Nucleus accumbens (tissue), 56 donors: ENCODE data around the gene RCC1.
A peak's percentile ranks its signal among the peaks of the same experiment; 100 is the strongest.
"Not testable (repeated sequence)": the region's sequence is repeated elsewhere in the genome, so short reads cannot be mapped to it uniquely, and the experiment has no call there.

Source experiments
- DNase-seq, 56 donors: peaks; one replicate each; lab custom pipeline; 2025; lab: John Stamatoyannopoulos, UW

Gene RCC1

GRCh38 chr1:28538286-28538685 is 32.4 kb downstream of the RCC1 start:
- no peak for DNase-seq

DNA sequence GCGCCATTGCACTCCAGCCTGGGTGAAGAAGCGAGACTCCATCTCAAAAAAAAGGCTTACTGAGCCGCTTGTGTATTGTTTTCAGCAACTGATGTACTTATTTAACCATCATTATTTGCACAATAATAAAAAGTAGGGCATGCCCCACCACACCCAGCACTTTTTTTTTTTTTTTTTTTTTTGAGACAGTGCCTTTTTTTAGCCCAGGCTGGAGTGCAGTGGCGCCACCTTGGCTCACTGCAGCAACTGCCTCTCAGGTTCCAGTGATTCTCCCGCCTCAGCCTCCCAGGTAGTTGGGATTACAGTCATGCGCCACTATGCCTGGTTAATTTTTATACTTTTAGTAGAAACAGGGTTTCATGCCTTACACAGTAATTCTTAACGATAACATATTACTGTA is 34.8 kb downstream of the RCC1 start:
- no peak for DNase-seq

- not testable (repeated sequence) for DNase-seq
Observed at GRCh38 chr1:28541414-28542015, 35.7 kb downstream of the RCC1 start.

GRCh38 chr1:28545246-28545628 is 39.4 kb downstream of the RCC1 start:
- no peak for DNase-seq

- no peak for DNase-seq
Observed at GRCh38 chr1:28548318-28548717, 42.5 kb downstream of the RCC1 start.

DNA sequence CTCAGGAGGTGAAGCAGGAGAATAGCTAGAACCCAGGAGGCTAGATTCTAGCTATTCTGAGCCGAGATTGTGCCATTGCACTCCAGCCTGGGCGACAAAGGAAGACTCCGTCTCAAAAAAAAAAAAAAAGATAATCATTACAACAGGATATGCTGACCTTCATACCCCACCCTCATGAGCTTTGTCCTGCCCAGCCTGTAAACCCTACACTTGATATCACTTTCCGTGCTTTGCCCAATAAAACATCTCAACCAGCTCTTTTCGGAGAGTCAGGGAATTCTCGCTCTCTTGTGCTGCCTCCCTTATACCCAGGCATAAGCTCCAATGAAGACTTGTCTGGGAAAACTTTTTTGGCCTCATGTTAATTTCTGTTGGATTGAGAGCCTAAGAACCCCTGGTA is 45.5 kb downstream of the RCC1 start:
- no peak for DNase-seq

GRCh38 chr1:28552758-28553663 is 47.2 kb downstream of the RCC1 start, which contains the start of gene TRNAU1AP:
TSS of gene TRNAU1AP (plus strand) at chr1:28553085. CDS start at chr1:28553111, 26 bp downstream.
- DNase-seq, result peak; percentile 21 to 97 (median 92)

GRCh38 chr1:28560886-28561285 is 55.0 kb downstream of the RCC1 start:
- DNase-seq, result no peak

- DNase-seq, result no peak
Observed at GRCh38 chr1:28564310-28564709, 58.5 kb downstream of the RCC1 start.

- DNase-seq, result no peak
Observed at GRCh38 chr1:28565040-28565439, 59.2 kb downstream of the RCC1 start.

DNA sequence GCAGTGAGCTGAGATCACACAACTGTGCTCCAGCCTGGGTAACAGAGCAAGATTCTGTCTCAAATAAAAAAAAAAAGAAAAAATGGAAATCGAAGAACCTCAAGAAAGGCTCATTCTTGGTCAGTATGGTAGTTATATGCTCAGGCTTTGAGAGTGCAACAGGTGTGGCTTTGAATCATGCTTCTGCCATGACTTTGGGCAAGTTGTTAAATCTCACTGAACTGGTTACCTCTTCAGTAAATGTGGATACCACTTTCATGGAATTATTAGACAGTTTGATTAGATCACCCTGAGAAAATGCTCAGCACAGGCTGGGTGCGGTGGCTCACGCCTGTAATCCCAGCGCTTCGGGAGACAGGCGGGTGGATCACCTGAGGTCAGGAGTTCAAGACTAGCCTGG is 59.9 kb downstream of the RCC1 start:
- DNase-seq, result no peak

DNA sequence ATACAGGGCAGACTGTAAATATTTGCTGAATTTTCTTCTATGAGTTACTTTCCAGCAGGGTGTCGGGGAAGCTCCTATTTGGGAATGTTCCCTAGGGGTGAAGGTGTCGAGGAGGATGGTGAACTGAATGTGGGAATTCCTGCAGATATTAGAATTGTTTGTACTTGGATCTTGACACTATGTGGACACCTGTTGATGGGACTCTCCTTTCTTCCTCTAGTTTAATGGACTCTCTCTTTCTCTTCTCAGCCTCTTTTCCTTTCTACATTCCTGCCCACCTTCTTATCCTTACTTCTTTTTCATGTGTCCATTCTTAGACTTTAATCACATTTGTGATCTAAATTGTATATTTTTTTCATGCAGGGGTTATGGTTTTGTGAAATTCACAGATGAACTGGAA is 61.1 kb downstream of the RCC1 start:
- no peak for DNase-seq

GRCh38 chr1:28571911-28572310 is 66.1 kb downstream of the RCC1 start:
- no peak for DNase-seq

GRCh38 chr1:28572891-28573290 is 67.0 kb downstream of the RCC1 start:
- DNase-seq, result not testable (repeated sequence)

DNA sequence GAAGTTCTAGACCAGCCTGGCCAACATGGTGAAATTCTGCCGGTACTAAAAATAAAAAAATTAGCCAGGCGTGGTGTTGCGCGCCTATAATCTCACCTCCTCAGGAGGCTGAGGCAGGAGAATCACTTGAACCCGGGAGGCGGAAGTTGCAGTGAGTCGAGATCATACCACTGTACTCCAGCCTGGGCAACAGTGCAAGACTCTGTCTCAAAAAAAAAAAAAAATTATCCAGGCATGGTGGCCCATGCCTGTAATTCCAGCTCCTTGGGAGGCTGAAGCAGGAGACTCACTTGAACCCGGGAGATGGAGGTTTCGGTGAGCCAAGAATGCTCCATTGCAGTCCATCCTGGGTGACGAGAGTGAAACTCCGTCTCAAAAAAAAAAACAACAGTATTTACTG is 67.7 kb downstream of the RCC1 start:
- DNase-seq, result no peak

GRCh38 chr1:28577052-28577678 is 71.3 kb downstream of the RCC1 start:
- no peak for DNase-seq

GRCh38 chr1:28577738-28578536 is 72.1 kb downstream of the RCC1 start:
- no peak for DNase-seq

GRCh38 chr1:28578696-28579218 is 72.9 kb downstream of the RCC1 start:
- DNase-seq, result no peak

DNA sequence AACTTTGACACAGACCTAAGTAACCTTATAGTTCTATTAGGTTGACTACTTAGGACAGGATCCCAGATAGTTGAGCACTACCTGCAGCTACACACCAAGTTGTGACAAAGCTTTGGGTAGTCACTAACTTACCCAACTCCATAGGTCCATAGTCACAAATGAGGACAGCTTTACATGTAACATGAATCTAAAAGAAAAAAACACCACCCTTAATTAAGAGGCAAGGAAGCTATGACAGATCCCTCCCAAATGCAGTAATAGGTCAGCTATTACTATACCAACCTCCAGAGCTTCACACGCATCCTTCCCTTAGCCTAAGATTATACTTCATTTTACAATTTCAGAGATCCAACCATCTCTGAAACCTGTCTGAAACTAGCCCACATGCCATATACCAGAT is 73.6 kb downstream of the RCC1 start:
- no peak for DNase-seq
